H9 (cell line): ENCODE data around the gene LGALS9C. TPM values are rescaled to one million over a fixed set of nuclear protein-coding genes. Genes with fewer than 3 reads are reported as not detected.
"Not testable (repeated sequence)": the region's sequence is repeated elsewhere in the genome, so short reads cannot be mapped to it uniquely, and the experiment has no call there.

Source experiments
- DNase-seq: peaks from one replicate; pipeline ENCODE4 v3.0.0-alpha.2; 2017
- H2AFZ ChIP-seq: one replicate; pipeline ENCODE4 v1.6.1; 2013; ENCODE audit warnings: mild to moderate bottlenecking, low read length, control low read depth, moderate library complexity
- H2AK5ac ChIP-seq: 2 replicates; pipeline ENCODE4 v1.6.1; 2013; ENCODE audit warnings: low read length, control low read depth, mixed read lengths; ENCODE audit not compliant: insufficient read length
- H2BK120ac ChIP-seq: one replicate; pipeline ENCODE4 v1.6.1; 2013; ENCODE audit warnings: low read depth, mild to moderate bottlenecking, low read length, control low read depth, inconsistent platforms; ENCODE audit not compliant: poor library complexity, severe bottlenecking
- H2BK12ac ChIP-seq: 2 replicates; pipeline ENCODE4 v1.6.1; 2013; ENCODE audit warnings: low read length, control low read depth, mixed read lengths, low read depth; ENCODE audit not compliant: insufficient read length
- H2BK15ac ChIP-seq: 2 replicates; pipeline ENCODE4 v1.6.1; 2013; ENCODE audit warnings: low read depth, low read length, control low read depth
- H2BK20ac ChIP-seq: one replicate; pipeline ENCODE4 v1.6.1; 2013; ENCODE audit warnings: low read depth, mild to moderate bottlenecking, low read length, control low read depth, inconsistent platforms; ENCODE audit not compliant: poor library complexity, severe bottlenecking
- H2BK5ac ChIP-seq: 2 replicates; pipeline ENCODE4 v1.6.1; 2013; ENCODE audit warnings: low read length, control low read depth, mixed read lengths; ENCODE audit not compliant: insufficient read length
- H3K14ac ChIP-seq: 2 replicates; pipeline ENCODE4 v1.6.1; 2013; ENCODE audit warnings: low read length, control low read depth; ENCODE audit not compliant: insufficient read depth
- H3K18ac ChIP-seq: 2 replicates; pipeline ENCODE4 v1.6.1; 2013; ENCODE audit warnings: low read depth, mild to moderate bottlenecking, mixed read lengths, low read length, control low read depth; ENCODE audit not compliant: insufficient read length
- H3K23ac ChIP-seq: 2 replicates; pipeline ENCODE4 v1.6.1; 2013; ENCODE audit warnings: low read length, control low read depth, mixed read lengths, low read depth; ENCODE audit not compliant: insufficient read length
- H3K23me2 ChIP-seq: 2 replicates; pipeline ENCODE4 v1.6.1; 2013; ENCODE audit warnings: low read depth, mild to moderate bottlenecking, mixed read lengths, low read length, control low read depth; ENCODE audit not compliant: insufficient read length, poor library complexity, severe bottlenecking
- H3K27ac ChIP-seq: 2 replicates; pipeline ENCODE4 v1.5.1; 2013; ENCODE audit warnings: low read length, control low read depth, mixed read lengths, low read depth; ENCODE audit not compliant: insufficient read length
- H3K27me3 ChIP-seq: 2 replicates; pipeline ENCODE4 v1.6.1; 2013; ENCODE audit warnings: low read length, control low read depth, inconsistent platforms; ENCODE audit not compliant: insufficient read depth
- H3K4ac ChIP-seq: 2 replicates; pipeline ENCODE4 v1.6.1; 2013; ENCODE audit warnings: low read depth, mild to moderate bottlenecking, control low read depth, inconsistent platforms, low read length, moderate library complexity
- H3K4me1 ChIP-seq: 2 replicates; pipeline ENCODE4 v1.6.1; 2013; ENCODE audit warnings: low read length, control low read depth, inconsistent platforms; ENCODE audit not compliant: insufficient read depth
- H3K4me2 ChIP-seq: 2 replicates; pipeline ENCODE4 v1.6.1; 2013; ENCODE audit warnings: low read length, control low read depth, mixed read lengths; ENCODE audit not compliant: insufficient read length, insufficient read depth
- H3K56ac ChIP-seq: 2 replicates; pipeline ENCODE4 v1.6.1; 2013; ENCODE audit warnings: low read depth, mild to moderate bottlenecking, mixed read lengths, low read length, control low read depth; ENCODE audit not compliant: insufficient read length
- H3K79me1 ChIP-seq: 2 replicates; pipeline ENCODE4 v1.6.1; 2013; ENCODE audit warnings: low read depth, mild to moderate bottlenecking, moderate library complexity, low read length, control low read depth, inconsistent platforms; ENCODE audit not compliant: insufficient read depth, poor library complexity, severe bottlenecking
- H3K79me2 ChIP-seq: 2 replicates; pipeline ENCODE4 v1.6.1; 2013; ENCODE audit warnings: low read length, control low read depth, inconsistent platforms; ENCODE audit not compliant: insufficient read depth
- H3K9ac ChIP-seq: 2 replicates; pipeline ENCODE4 v1.6.1; 2013; ENCODE audit warnings: low read length, control low read depth, mixed read lengths; ENCODE audit not compliant: insufficient read length; ENCODE audit errors: extremely low read depth
- H3K9me3 ChIP-seq: one replicate; pipeline ENCODE4 v1.6.1; 2013; ENCODE audit warnings: low read depth, low read length, inconsistent platforms; ENCODE audit not compliant: control insufficient read depth
- H3T11ph ChIP-seq: one replicate; pipeline ENCODE4 v1.6.1; 2013; ENCODE audit warnings: mild to moderate bottlenecking, low read length, control low read depth, inconsistent platforms
- H4K20me1 ChIP-seq: one replicate; pipeline ENCODE4 v1.6.1; 2013; ENCODE audit not compliant: control insufficient read depth, insufficient read length, insufficient read depth
- H4K5ac ChIP-seq: 2 replicates; pipeline ENCODE4 v1.6.1; 2013; ENCODE audit warnings: low read depth, mild to moderate bottlenecking, mixed read lengths, low read length, control low read depth; ENCODE audit not compliant: insufficient read length
- H4K8ac ChIP-seq: replicated peaks from 2 replicates; pipeline ENCODE4 v1.6.1; 2013; ENCODE audit warnings: low read length, control low read depth, mixed read lengths, low read depth; ENCODE audit not compliant: insufficient read length
- H4K91ac ChIP-seq: 2 replicates; pipeline ENCODE4 v1.6.1; 2013; ENCODE audit warnings: low read depth, mild to moderate bottlenecking, moderate library complexity, mixed read lengths, low read length, control low read depth; ENCODE audit not compliant: insufficient read length
- H3K27ac Mint-ChIP-seq, 3 experiments: 2 replicates in 2 of 3; 3 replicates in 1 of 3; pipeline ENCODE4 v1.8.0; 2020 to 2021; ENCODE audit warnings: mixed read lengths in 3 of 3, mild to moderate bottlenecking in 1 of 3, moderate library complexity in 1 of 3
- H3K27me3 Mint-ChIP-seq: 2 replicates; pipeline ENCODE4 v1.8.0; 2021; ENCODE audit warnings: low read depth, mild to moderate bottlenecking, moderate library complexity, mixed read lengths
- H3K36me3 Mint-ChIP-seq, 3 experiments: 2 replicates in 2 of 3; 3 replicates in 1 of 3; pipeline ENCODE4 v1.8.0; 2020 to 2021; ENCODE audit warnings: low read depth in 3 of 3, mixed read lengths in 3 of 3; ENCODE audit not compliant: insufficient read depth in 1 of 3
- H3K4me1 Mint-ChIP-seq, 2 experiments: 2 replicates each; pipeline ENCODE4 v1.8.0; 2020; ENCODE audit warnings: mixed read lengths in 2 of 2
- H3K4me3 Mint-ChIP-seq, 2 experiments: 2 replicates in 1 of 2; 3 replicates in 1 of 2; pipeline ENCODE4 v1.8.0; 2020 to 2021; ENCODE audit warnings: mild to moderate bottlenecking in 2 of 2, mixed read lengths in 2 of 2, moderate library complexity in 1 of 2
- H3K9me3 Mint-ChIP-seq, 2 experiments: 2 replicates in 1 of 2; 3 replicates in 1 of 2; pipeline ENCODE4 v1.8.0; 2020; ENCODE audit warnings: mild to moderate bottlenecking in 2 of 2, mixed read lengths in 2 of 2, moderate library complexity in 1 of 2
- WGBS: extraction: QIAGEN DNeasy Blood & Tissue Kit; methylation state at CpG from one replicate; pipeline ENCODE4 v1.1.7; 2013; ENCODE audit warnings: missing lambda C conversion rate, low lambda C conversion rate, mixed read lengths; ENCODE audit not compliant: insufficient read length; ENCODE audit errors: extremely low coverage; 5-methylcytosine and 5-hydroxymethylcytosine counted together
- total RNA-seq: library from RNA; stranded (reverse); gene quantifications from 2 replicates; pipeline ENCODE4 v1.2.1, GENCODE V29; 2021

LGALS9C gene
- total RNA-seq, 1 experiment from 2014 or later: not detected

DNA sequence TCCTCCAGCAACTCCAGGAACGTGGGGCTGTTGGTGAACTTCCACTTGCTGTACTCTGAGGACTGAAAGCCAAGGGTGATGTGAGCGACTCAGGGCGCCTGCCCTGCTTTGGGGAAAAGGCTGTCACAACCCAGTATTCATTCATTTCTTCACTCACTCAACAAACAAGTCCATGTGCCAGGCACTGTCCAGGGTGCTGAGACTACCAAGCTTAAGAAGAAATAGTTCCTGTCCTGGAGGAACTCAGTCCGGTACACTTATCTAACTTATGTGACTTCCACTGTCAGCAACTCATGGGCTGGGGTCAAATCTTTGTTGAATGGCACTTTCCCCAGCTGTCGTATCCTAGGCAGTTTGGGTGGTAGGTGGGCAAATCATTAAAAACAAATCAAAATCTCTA, 26.6 kb downstream of the LGALS9C start:
- H3K4me1 ChIP-seq, H3T11ph ChIP-seq, H4K91ac ChIP-seq, H3K27me3 Mint-ChIP-seq, H2AFZ ChIP-seq, H2BK120ac ChIP-seq, H3K9me3 ChIP-seq, H3K27ac Mint-ChIP-seq, H4K8ac ChIP-seq, H2BK5ac ChIP-seq, H3K27ac ChIP-seq, H3K79me1 ChIP-seq, H3K14ac ChIP-seq, H3K9ac ChIP-seq, H2BK20ac ChIP-seq, H4K20me1 ChIP-seq, H3K9me3 Mint-ChIP-seq, H2AK5ac ChIP-seq, H4K5ac ChIP-seq, H3K4me1 Mint-ChIP-seq, H3K4me2 ChIP-seq, H3K4me3 Mint-ChIP-seq, H3K18ac ChIP-seq, H3K79me2 ChIP-seq, H2BK15ac ChIP-seq, H3K36me3 Mint-ChIP-seq, H3K27me3 ChIP-seq, H3K23ac ChIP-seq, H3K4ac ChIP-seq, H3K23me2 ChIP-seq, H2BK12ac ChIP-seq, DNase-seq, H3K56ac ChIP-seq: not testable (repeated sequence)
- WGBS: no CpG with 5 or more reads among the region's 5 CpGs

GRCh38 chr17:18507729-18508128, 31.1 kb downstream of the LGALS9C start:
- not testable (repeated sequence) for H3K14ac ChIP-seq, H3K4ac ChIP-seq, H2BK5ac ChIP-seq, H3K36me3 Mint-ChIP-seq, H3K23me2 ChIP-seq, H3K27me3 Mint-ChIP-seq, H2BK12ac ChIP-seq, H3K4me1 ChIP-seq, H3K79me2 ChIP-seq, H4K91ac ChIP-seq, H4K5ac ChIP-seq, H3K27ac Mint-ChIP-seq, H2BK20ac ChIP-seq, H3K27ac ChIP-seq, H3K79me1 ChIP-seq, DNase-seq, H3K9me3 Mint-ChIP-seq, H3T11ph ChIP-seq, H2AK5ac ChIP-seq, H3K4me3 Mint-ChIP-seq, H2BK15ac ChIP-seq, H3K4me1 Mint-ChIP-seq, H3K56ac ChIP-seq, H3K18ac ChIP-seq, H3K23ac ChIP-seq, H3K9ac ChIP-seq, H3K27me3 ChIP-seq, H4K8ac ChIP-seq, H3K4me2 ChIP-seq, H4K20me1 ChIP-seq, H3K9me3 ChIP-seq, H2AFZ ChIP-seq, H2BK120ac ChIP-seq
- no CpG with 5 or more reads among the region's 9 CpGs for WGBS
